Neural crest cell (in vitro differentiated cells): ENCODE data around the gene SLC8A3. TPM values are rescaled to one million over a fixed set of nuclear protein-coding genes. Genes with fewer than 3 reads are reported as not detected.

Experiments used
- DNase-seq: peaks from one replicate; pipeline ENCODE4 v3.0.0; 2021; ENCODE audit warnings: low read depth, mixed read lengths, low spot score
- H3K27ac Mint-ChIP-seq: one replicate; pipeline ENCODE4 v1.8.0; 2021; ENCODE audit warnings: mild to moderate bottlenecking, mixed read lengths; ENCODE audit not compliant: unreplicated experiment
- H3K27me3 Mint-ChIP-seq: 2 replicates; pipeline ENCODE4 v1.8.0; 2021; ENCODE audit warnings: low read depth, mild to moderate bottlenecking, mixed read lengths
- H3K36me3 Mint-ChIP-seq: 2 replicates; pipeline ENCODE4 v1.8.0; 2021; ENCODE audit warnings: low read depth, mild to moderate bottlenecking, mixed read lengths
- H3K4me1 Mint-ChIP-seq: 2 replicates; pipeline ENCODE4 v1.8.0; 2021; ENCODE audit warnings: mixed read lengths
- H3K4me3 Mint-ChIP-seq: one replicate; pipeline ENCODE4 v1.8.0; 2021; ENCODE audit warnings: mild to moderate bottlenecking, mixed read lengths
- H3K9me3 Mint-ChIP-seq: 2 replicates; pipeline ENCODE4 v1.8.0; 2021; ENCODE audit warnings: mixed read lengths
- total RNA-seq: library from RNA; stranded (reverse); gene quantifications from 2 replicates; pipeline ENCODE4 v1.2.1, GENCODE V29; 2021
- TF ChIP-seq, protein P1 (sequence below): fragments of 200-600 bp; sonication (generic); conservative IDR thresholded peaks from 2 replicates; pipeline ENCODE4 v1.5.0; 2021; ENCODE audit warnings: antibody characterized with exemption, mild to moderate bottlenecking

SLC8A3 gene
- total RNA-seq, 1 donor from 2014 or later: 1.2 TPM

DNA sequence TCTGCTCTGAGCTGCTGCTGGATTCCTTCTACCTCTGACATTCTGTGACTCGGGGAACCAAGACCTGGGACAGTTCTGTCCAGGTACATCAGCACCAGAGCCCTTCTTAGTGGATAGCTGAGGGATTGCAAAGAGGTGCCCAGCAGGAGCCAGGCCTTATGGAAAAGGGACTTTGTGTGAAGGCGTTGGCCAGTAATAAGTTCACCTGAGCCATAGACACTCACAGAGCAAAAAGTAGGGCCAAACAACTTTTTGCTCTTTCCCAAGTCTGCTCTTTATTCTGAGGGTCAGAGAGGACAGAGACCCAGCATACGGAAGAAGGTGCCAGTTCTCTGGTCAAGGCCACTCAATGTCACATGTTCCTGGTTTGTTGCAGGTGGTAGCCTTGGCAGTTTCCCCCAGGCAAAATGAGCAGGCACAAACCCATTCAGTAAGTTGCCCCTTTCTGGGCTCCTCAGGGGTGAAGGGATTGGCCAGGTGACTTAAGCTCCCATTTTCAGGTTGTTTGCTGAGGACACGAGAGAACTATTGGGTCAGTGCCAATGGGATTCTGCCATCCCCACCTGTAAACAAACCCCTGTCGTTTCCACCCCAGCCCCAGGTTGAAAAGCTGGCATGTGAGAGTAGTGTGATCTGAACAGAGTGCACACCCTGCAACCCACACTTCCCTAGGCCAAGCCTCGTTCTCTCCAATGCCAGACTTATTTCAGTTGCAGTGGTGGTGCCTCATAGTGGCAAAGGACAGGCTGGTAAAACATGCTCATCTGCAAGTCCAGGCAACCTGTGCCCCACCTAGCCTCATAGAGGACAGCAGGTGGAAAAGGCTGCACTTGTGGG is 159.2 kb downstream of the SLC8A3 start:
- no peak for DNase-seq
- H3K27ac Mint-ChIP-seq: no peak overlapping the region
- TF ChIP-seq, protein P1, sequence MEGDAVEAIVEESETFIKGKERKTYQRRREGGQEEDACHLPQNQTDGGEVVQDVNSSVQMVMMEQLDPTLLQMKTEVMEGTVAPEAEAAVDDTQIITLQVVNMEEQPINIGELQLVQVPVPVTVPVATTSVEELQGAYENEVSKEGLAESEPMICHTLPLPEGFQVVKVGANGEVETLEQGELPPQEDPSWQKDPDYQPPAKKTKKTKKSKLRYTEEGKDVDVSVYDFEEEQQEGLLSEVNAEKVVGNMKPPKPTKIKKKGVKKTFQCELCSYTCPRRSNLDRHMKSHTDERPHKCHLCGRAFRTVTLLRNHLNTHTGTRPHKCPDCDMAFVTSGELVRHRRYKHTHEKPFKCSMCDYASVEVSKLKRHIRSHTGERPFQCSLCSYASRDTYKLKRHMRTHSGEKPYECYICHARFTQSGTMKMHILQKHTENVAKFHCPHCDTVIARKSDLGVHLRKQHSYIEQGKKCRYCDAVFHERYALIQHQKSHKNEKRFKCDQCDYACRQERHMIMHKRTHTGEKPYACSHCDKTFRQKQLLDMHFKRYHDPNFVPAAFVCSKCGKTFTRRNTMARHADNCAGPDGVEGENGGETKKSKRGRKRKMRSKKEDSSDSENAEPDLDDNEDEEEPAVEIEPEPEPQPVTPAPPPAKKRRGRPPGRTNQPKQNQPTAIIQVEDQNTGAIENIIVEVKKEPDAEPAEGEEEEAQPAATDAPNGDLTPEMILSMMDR: no peak
- H3K4me3 Mint-ChIP-seq: no peak overlapping the region
- H3K36me3 Mint-ChIP-seq: peaks cover 20% of the 10 kb centered on the region
- H3K9me3 Mint-ChIP-seq: no peaks in the 10 kb centered on the region
- H3K4me1 Mint-ChIP-seq: peaks cover 36% of the 10 kb centered on the region
- no peaks in the 10 kb centered on the region for H3K27me3 Mint-ChIP-seq

DNA sequence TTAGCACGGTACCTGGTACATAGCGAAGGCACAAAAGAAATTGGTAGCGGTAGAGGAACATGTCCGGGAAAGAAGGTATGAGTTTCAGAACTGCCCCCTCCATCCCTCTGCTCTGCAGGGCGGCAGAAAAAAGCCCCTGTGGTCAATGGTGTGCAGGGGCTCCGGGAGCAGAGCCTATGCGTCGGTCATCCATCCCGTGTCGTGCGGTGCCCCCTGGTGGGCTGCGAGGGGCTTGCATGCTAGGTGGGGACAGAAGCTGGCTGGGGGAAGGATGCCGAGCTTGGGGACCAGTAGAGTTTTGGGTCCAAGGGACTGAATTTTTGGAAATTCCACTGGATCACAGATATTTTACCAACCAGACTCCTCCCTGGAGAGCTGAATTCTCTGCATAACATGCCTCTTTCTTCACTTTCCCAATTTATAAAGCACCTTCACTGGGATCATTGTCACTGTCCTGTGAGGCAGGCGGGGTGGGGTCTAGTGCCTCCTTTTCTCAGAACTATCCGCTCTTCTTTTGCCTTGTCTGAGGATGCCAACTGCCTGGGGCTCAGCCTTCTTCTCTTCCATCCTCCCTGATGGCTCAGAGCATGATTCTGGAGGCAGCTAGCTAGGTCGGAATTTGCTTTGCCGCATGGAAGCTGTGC is 160.8 kb downstream of the SLC8A3 start:
- Mint-ChIP-seq H3K36me3 (peaks cover 28% of the 10 kb centered on the region), H3K9me3 (no peaks in the 10 kb centered on the region), H3K4me1 (peaks cover 31% of the 10 kb centered on the region), H3K27ac (no peak overlapping the region), H3K4me3 (peak overlapping the region; percentile 47), H3K27me3 (no peaks in the 10 kb centered on the region)
- DNase-seq: peak; percentile 95
- TF ChIP-seq, protein P1: peak; percentile 94

DNA sequence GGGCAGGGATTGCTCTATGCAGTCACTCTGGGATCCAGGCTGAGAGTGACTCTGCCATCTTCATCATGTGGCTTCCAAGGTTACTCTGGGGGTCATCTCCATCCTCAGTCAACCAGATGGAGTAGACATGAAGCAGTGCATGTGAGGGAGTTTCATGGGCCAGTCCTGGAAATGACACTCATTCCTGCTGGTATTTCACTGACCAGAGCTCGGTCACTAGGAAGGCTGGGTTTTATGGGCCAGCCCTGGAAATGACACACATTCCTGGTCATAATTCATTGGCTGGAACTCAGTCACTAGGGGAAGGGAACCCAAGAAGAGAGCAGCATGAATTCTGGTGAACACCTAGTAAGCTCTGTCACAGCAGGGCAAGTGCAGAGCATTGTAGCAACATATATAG is 164.9 kb downstream of the SLC8A3 start:
- Mint-ChIP-seq H3K36me3 (peaks cover 36% of the 10 kb centered on the region), H3K4me3 (no peak overlapping the region), H3K27me3 (no peaks in the 10 kb centered on the region), H3K4me1 (peaks cover 43% of the 10 kb centered on the region), H3K27ac (no peak overlapping the region), H3K9me3 (no peaks in the 10 kb centered on the region)
- TF ChIP-seq, protein P1: no peak
- no peak for DNase-seq

DNA sequence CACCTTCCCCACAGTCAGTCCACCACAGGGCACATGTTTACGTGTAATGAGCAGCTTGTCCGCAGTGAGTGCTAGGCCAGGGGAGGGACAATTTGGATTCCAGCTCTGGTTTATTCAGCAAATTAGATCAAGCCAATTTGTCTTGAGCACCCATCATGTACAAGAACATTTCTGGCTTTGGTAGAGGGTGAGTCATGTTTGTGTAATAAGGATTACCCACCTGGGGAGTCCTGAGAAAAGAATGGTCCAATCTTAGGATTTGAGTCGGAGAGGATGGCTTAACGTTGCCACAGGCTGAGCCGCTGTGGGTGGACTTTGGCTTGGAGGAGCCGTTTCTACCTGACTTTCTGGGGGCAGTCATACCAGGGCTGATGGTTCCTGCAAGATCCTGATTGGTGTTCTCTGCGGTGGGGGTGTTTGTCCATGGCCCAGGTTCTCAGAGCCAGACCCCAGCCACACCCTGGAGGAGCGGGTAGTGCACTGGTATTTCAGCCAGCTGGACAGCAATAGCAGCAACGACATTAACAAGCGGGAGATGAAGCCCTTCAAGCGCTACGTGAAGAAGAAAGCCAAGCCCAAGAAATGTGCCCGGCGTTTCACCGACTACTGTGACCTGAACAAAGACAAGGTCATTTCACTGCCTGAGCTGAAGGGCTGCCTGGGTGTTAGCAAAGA is 165.8 kb downstream of the SLC8A3 start:
- Mint-ChIP-seq H3K4me1 (peaks cover 46% of the 10 kb centered on the region), H3K9me3 (no peaks in the 10 kb centered on the region), H3K4me3 (no peak overlapping the region), H3K27ac (no peak overlapping the region), H3K36me3 (peaks cover 41% of the 10 kb centered on the region), H3K27me3 (no peaks in the 10 kb centered on the region)
- no peak for DNase-seq
- TF ChIP-seq, protein P1: no peak

DNA sequence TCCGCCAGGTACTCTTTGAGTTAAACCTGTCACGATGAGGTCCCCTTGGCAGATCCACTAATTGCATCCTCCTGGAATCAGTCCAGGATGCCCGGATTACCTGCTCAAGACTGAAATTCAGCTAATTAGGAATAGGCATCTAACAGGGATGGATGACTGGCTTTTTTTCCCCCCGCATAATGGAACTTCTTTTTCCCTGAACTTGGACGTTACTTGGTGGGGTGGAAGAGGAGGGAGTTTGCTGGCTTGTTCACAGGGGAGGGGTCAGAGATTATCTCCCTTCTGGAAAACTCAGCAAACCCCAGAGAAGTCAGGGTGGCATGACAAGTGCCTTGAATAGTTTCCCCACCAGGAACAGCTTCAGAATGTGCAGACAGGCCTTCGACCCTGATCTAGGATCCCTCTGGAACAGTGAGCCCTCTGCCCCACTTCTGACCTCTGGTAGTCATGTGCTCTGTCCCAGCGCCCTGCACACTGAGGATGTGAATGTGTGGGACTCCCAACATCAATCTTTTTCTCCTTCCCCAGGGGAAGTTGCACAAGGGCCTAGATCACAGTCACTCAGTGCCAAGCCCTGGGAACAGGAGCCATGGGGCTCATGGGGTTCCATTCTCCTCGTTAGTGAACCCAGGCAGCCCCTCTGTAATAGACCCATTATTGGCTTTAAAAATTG is 167.1 kb downstream of the SLC8A3 start:
- DNase-seq: no peak
- TF ChIP-seq, protein P1: no peak
- peaks cover 49% of the 10 kb centered on the region for H3K4me1 Mint-ChIP-seq
- H3K9me3 Mint-ChIP-seq: no peaks in the 10 kb centered on the region
- H3K27ac Mint-ChIP-seq: peak overlapping the region; percentile 38
- H3K4me3 Mint-ChIP-seq: no peak overlapping the region
- no peaks in the 10 kb centered on the region for H3K27me3 Mint-ChIP-seq
- H3K36me3 Mint-ChIP-seq: peaks cover 52% of the 10 kb centered on the region
